ENCODE data around the gene PRR20G.

DNA sequence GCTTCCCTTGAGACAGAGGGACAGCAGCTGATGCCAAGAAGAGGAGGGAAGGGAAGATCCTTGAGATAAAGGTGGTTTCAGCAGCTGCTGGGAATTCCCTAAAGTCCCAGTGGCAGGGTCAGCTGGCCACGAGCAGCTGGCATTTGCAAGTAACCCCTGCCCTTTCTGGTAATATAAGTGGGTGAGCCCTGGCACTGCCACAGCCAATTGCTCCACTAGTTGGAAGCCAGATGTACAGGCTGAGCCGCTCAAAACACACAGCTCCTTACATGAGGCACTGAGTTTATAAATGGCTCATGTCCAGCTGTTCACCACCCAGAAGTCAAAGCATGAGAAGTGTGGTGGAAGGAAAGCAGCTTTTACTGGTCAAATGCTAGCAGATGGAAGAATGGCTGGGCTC is 35.4 kb downstream of the PRR20G start:
- TF ChIP-seq, protein P1, sequence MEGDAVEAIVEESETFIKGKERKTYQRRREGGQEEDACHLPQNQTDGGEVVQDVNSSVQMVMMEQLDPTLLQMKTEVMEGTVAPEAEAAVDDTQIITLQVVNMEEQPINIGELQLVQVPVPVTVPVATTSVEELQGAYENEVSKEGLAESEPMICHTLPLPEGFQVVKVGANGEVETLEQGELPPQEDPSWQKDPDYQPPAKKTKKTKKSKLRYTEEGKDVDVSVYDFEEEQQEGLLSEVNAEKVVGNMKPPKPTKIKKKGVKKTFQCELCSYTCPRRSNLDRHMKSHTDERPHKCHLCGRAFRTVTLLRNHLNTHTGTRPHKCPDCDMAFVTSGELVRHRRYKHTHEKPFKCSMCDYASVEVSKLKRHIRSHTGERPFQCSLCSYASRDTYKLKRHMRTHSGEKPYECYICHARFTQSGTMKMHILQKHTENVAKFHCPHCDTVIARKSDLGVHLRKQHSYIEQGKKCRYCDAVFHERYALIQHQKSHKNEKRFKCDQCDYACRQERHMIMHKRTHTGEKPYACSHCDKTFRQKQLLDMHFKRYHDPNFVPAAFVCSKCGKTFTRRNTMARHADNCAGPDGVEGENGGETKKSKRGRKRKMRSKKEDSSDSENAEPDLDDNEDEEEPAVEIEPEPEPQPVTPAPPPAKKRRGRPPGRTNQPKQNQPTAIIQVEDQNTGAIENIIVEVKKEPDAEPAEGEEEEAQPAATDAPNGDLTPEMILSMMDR (IDR thresholded peaks at IDR 0.05; ENCODE audit: poor library complexity): no peak
- TF ChIP-seq EZH2phosphoT487 (IDR thresholded peaks at IDR 0.05; ENCODE audit: low read depth, severe bottlenecking, unreplicated experiment): no peak
